ENCODE results near the gene PPAN. TPM values are rescaled to one million over a fixed set of nuclear protein-coding genes. Genes with fewer than 3 reads are reported as not detected.

PPAN gene
- total RNA-seq, 1 donor = 19.2 TPM

GRCh38 chr19:10142701-10143375 lies 36.7 kb downstream of the PPAN start:
- H3K27me3 ChIP-seq (ENCODE audit: insufficient read depth, low read length) = no peaks in the 10 kb centered on the region
- no peak overlapping the region for H3K4me3 ChIP-seq (ENCODE audit: insufficient read depth, low read length)
- no peak for TF ChIP-seq CTCF (IDR thresholded peaks at IDR 0.05; ENCODE audit: extremely low read depth, low read depth, low read length)
- H3K4me2 ChIP-seq (ENCODE audit: insufficient read depth, low read length) = no peak overlapping the region
- H3K9me3 ChIP-seq (ENCODE audit: low read depth, low read length) = no peaks in the 10 kb centered on the region
- no peaks in the 10 kb centered on the region for H3K79me2 ChIP-seq (ENCODE audit: insufficient read depth, low read length)
- peak; percentile 82 for DNase-seq (ENCODE audit: insufficient read length, low spot score, missing footprints)
- peaks cover 87% of the 10 kb centered on the region for H3K36me3 ChIP-seq (ENCODE audit: insufficient read depth, low read length)
- H3K27ac ChIP-seq (ENCODE audit: low read depth, low read length) = no peak overlapping the region
- H2AFZ ChIP-seq (ENCODE audit: low read length) = no peak overlapping the region
- no peaks in the 10 kb centered on the region for H3K4me1 ChIP-seq (ENCODE audit: insufficient read depth, low read length)
- H4K20me1 ChIP-seq (ENCODE audit: insufficient read depth, low read length) = no peaks in the 10 kb centered on the region

GRCh38 chr19:10143681-10144080 lies 37.5 kb downstream of the PPAN start:
- Histone ChIP-seq H3K9me3 (ENCODE audit: low read depth, low read length) (no peaks in the 10 kb centered on the region), H3K36me3 (ENCODE audit: insufficient read depth, low read length) (peaks cover 82% of the 10 kb centered on the region), H3K4me1 (ENCODE audit: insufficient read depth, low read length) (no peaks in the 10 kb centered on the region), H3K4me3 (ENCODE audit: insufficient read depth, low read length) (no peak overlapping the region), H3K27ac (ENCODE audit: low read depth, low read length) (no peak overlapping the region), H2AFZ (ENCODE audit: low read length) (no peak overlapping the region), H3K79me2 (ENCODE audit: insufficient read depth, low read length) (no peaks in the 10 kb centered on the region), H4K20me1 (ENCODE audit: insufficient read depth, low read length) (no peaks in the 10 kb centered on the region), H3K4me2 (ENCODE audit: insufficient read depth, low read length) (no peak overlapping the region), H3K27me3 (ENCODE audit: insufficient read depth, low read length) (no peaks in the 10 kb centered on the region)
- no peak for DNase-seq (ENCODE audit: insufficient read length, low spot score, missing footprints)
- no peak for TF ChIP-seq CTCF (IDR thresholded peaks at IDR 0.05; ENCODE audit: extremely low read depth, low read depth, low read length)

GRCh38 chr19:10144361-10144760 lies 38.2 kb downstream of the PPAN start:
- Histone ChIP-seq H3K4me1 (ENCODE audit: insufficient read depth, low read length) (no peaks in the 10 kb centered on the region), H3K9me3 (ENCODE audit: low read depth, low read length) (no peaks in the 10 kb centered on the region), H4K20me1 (ENCODE audit: insufficient read depth, low read length) (no peaks in the 10 kb centered on the region), H3K79me2 (ENCODE audit: insufficient read depth, low read length) (no peaks in the 10 kb centered on the region), H3K27me3 (ENCODE audit: insufficient read depth, low read length) (no peaks in the 10 kb centered on the region), H3K36me3 (ENCODE audit: insufficient read depth, low read length) (peaks cover 82% of the 10 kb centered on the region), H3K4me3 (ENCODE audit: insufficient read depth, low read length) (no peak overlapping the region), H3K4me2 (ENCODE audit: insufficient read depth, low read length) (no peak overlapping the region), H3K27ac (ENCODE audit: low read depth, low read length) (no peak overlapping the region), H2AFZ (ENCODE audit: low read length) (no peak overlapping the region)
- DNase-seq (ENCODE audit: insufficient read length, low spot score, missing footprints) = no peak
- no peak for TF ChIP-seq CTCF (IDR thresholded peaks at IDR 0.05; ENCODE audit: extremely low read depth, low read depth, low read length)

- Histone ChIP-seq H3K36me3 (ENCODE audit: insufficient read depth, low read length) (peaks cover 82% of the 10 kb centered on the region), H3K27ac (ENCODE audit: low read depth, low read length) (no peak overlapping the region), H3K79me2 (ENCODE audit: insufficient read depth, low read length) (no peaks in the 10 kb centered on the region), H2AFZ (ENCODE audit: low read length) (no peak overlapping the region), H3K27me3 (ENCODE audit: insufficient read depth, low read length) (no peaks in the 10 kb centered on the region), H3K4me1 (ENCODE audit: insufficient read depth, low read length) (no peaks in the 10 kb centered on the region), H3K4me2 (ENCODE audit: insufficient read depth, low read length) (no peak overlapping the region), H3K9me3 (ENCODE audit: low read depth, low read length) (no peaks in the 10 kb centered on the region), H3K4me3 (ENCODE audit: insufficient read depth, low read length) (no peak overlapping the region), H4K20me1 (ENCODE audit: insufficient read depth, low read length) (no peaks in the 10 kb centered on the region)
- no peak for DNase-seq (ENCODE audit: insufficient read length, low spot score, missing footprints)
- TF ChIP-seq CTCF (IDR thresholded peaks at IDR 0.05; ENCODE audit: extremely low read depth, low read depth, low read length) = no peak
Measured at GRCh38 chr19:10145031-10145430, 38.9 kb downstream of the PPAN start.
